Measurements from ENCODE around the gene KRT10. TPM values are rescaled to one million over a fixed set of nuclear protein-coding genes. Genes with fewer than 3 reads are reported as not detected.

The KRT10 gene
- polyA plus RNA-seq, 2 of the 4 experiments (the other 2 are of a cell fraction), result 59.8 to 96.2 TPM

GRCh38 chr17:40791787-40792436 lies 30.5 kb downstream of the KRT10 start:
- 23% methylated on average over 6 of the region's 6 CpGs for WGBS (ENCODE audit: missing lambda C conversion rate)
- H3K4me2 ChIP-seq, result no peak overlapping the region
- peak; percentile 68 for FAIRE-seq

GRCh38 chr17:40791111-40791510 lies 31.3 kb downstream of the KRT10 start:
- Histone ChIP-seq H3K4me3 (no peak overlapping the region), H3K4me1 (no peaks in the 10 kb centered on the region), H3K9me3 (no peaks in the 10 kb centered on the region), H3K27ac (no peak overlapping the region), H3K4me2 (no peak overlapping the region)
- no peak for FAIRE-seq
- no peak for TF ChIP-seq FOSB (CRISPR knock-in tag; IDR thresholded peaks at IDR 0.05)
- TF ChIP-seq BCL3 (IDR thresholded peaks at IDR 0.05), result no peak
- no peak for TF ChIP-seq CEBPB (IDR thresholded peaks at IDR 0.05)
- TF ChIP-seq E2F6 (IDR thresholded peaks at IDR 0.05; ENCODE audit: borderline replicate concordance, low read depth), result no peak
- no peak for TF ChIP-seq MAZ (IDR thresholded peaks at IDR 0.05; ENCODE audit: borderline replicate concordance, low read depth, low read length)
- TF ChIP-seq POLR2AphosphoS2 (conservative IDR thresholded peaks at IDR 0.05; ENCODE audit: low read length), result no peak
- TF ChIP-seq RNF2 (IDR thresholded peaks at IDR 0.05; ENCODE audit: borderline replicate concordance, low read depth), result no peak
- no peak for TF ChIP-seq CHD4 (IDR thresholded peaks at IDR 0.05; ENCODE audit: borderline replicate concordance)
- no peak for TF ChIP-seq CHD2 (IDR thresholded peaks at IDR 0.05; ENCODE audit: low read length, partially characterized antibody)
- no peak for TF ChIP-seq BHLHE40 (IDR thresholded peaks at IDR 0.05; ENCODE audit: low read depth, low read length)
- CTCF ChIA-PET, result interaction anchor here (0.7 to 11.5 kb wide), 29 partner anchors 10 to 857 kb away, joined by 3 to 304 read pairs (median 4); partner anchors contain the start of genes KRT27 and SMARCE1
- DNase-seq (ENCODE audit: low read depth in 1 of 2, low spot score in 1 of 2), result no peak
- POLR2A ChIA-PET, result no interaction called here
- WGBS (ENCODE audit: missing lambda C conversion rate), result 94% methylated on average over 1 of the region's 1 CpG
- no peak for ATAC-seq

More at GRCh38 chr17:40791787-40792436, 30.5 kb downstream of the KRT10 start:
- peak; percentile 73 to 74 for ATAC-seq
- TF ChIP-seq RAD21 (conservative IDR thresholded peaks at IDR 0.05 in 1 of 2, IDR thresholded peaks at IDR 0.05 in 1 of 2) (peak; percentile 83 to 86), CBX2 (IDR thresholded peaks at IDR 0.05; ENCODE audit: borderline replicate concordance, low read depth) (no peak), RCOR1 (IDR thresholded peaks at IDR 0.05; ENCODE audit: low read depth, low read length) (no peak), ZC3H11A (IDR thresholded peaks at IDR 0.05) (no peak), CTCF (IDR thresholded peaks at IDR 0.05) (peak; percentile 98), POLR2A (IDR thresholded peaks at IDR 0.05; ENCODE audit: low read length) (no peak), SMC3 (IDR thresholded peaks at IDR 0.05) (peak; percentile 98)
- DNase-seq (ENCODE audit: low read depth in 1 of 2, low spot score in 1 of 2), result peak; percentile 45 to 61
- CTCF ChIA-PET, result interaction anchor here (0.6 to 11.5 kb wide), 40 partner anchors 8 to 876 kb away, joined by 3 to 304 read pairs (median 4); partner anchors contain the start of genes KRT27 and SMARCE1
- Histone ChIP-seq H3K4me3 (no peak overlapping the region), H3K4me1 (no peaks in the 10 kb centered on the region), H3K9me3 (no peaks in the 10 kb centered on the region), H3K27ac (no peak overlapping the region)
- POLR2A ChIA-PET, result interaction anchor here (1.0 kb wide), 1 partner anchor 27 kb away, joined by 4 read pairs; no protein-coding TSS in a partner anchor

DNA sequence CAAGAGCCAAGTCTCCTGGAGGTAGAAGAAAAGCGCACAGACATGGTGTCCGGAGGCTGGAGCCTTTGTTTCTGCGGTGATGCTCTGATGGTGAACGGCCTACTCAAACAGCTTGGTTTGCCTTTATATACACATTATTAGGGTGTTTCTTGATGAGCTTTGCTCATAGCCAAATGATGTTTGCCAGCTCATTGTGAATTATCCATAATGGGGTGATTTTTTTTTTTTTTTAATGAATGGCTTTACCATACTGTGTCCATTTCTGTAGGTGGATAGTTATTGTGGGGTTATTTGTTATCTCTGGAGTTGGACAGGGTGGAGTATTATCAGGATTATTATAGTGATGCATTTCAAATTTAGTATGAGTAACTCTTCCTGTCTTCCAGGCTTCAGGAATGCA lies 40.0 kb downstream of the KRT10 start, which contains the start of gene KRT27:
Gene KRT27, minus strand, starts transcription at position 101 of the 400 bp plus-strand sequence. Its CDS starts 57 bp downstream, at position 44.
- Histone ChIP-seq H3K4me1 (0 out of 3 replicates have a peak, but pooled peaks cover 5% of the 10 kb centered on the region), H3K9me3 (no peaks in the 10 kb centered on the region), H3K4me2 (no peak within 1 kb of the TSS), H3K27ac (no peak within 1 kb of the TSS), H3K4me3 (no peak within 1 kb of the TSS)
- ATAC-seq (no peak), DNase-seq (ENCODE audit: low read depth in 1 of 2, low spot score in 1 of 2) (no peak), FAIRE-seq (no peak)
- ChIA-PET POLR2A (no interaction called here), CTCF (interaction anchor here (1.0 to 3.0 kb wide), 4 partner anchors 9 to 866 kb away, joined by 3 to 20 read pairs (median 4); no protein-coding TSS in a partner anchor)
- 85% methylated on average over 4 of the region's 4 CpGs for WGBS (ENCODE audit: missing lambda C conversion rate)
- TF ChIP-seq RAD21 (conservative IDR thresholded peaks at IDR 0.05 in 1 of 2, IDR thresholded peaks at IDR 0.05 in 1 of 2) (no peak), CBX2 (IDR thresholded peaks at IDR 0.05; ENCODE audit: borderline replicate concordance, low read depth) (no peak), SREBF2 (IDR thresholded peaks at IDR 0.05) (no peak), RNF2 (IDR thresholded peaks at IDR 0.05; ENCODE audit: borderline replicate concordance, low read depth) (no peak), EHMT2 (IDR thresholded peaks at IDR 0.05; ENCODE audit: low read depth) (no peak), MAFK (IDR thresholded peaks at IDR 0.05; ENCODE audit: partially characterized antibody) (no peak)
- TF ChIP-seq, protein P1, sequence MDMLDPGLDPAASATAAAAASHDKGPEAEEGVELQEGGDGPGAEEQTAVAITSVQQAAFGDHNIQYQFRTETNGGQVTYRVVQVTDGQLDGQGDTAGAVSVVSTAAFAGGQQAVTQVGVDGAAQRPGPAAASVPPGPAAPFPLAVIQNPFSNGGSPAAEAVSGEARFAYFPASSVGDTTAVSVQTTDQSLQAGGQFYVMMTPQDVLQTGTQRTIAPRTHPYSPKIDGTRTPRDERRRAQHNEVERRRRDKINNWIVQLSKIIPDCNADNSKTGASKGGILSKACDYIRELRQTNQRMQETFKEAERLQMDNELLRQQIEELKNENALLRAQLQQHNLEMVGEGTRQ (IDR thresholded peaks at IDR 0.05), result no peak
